Neuronal stem cell (in vitro differentiated cells): ENCODE results near the gene DUSP10.
A peak's percentile ranks its signal among the peaks of the same experiment; 100 is the strongest.

Source experiments
- DNase-seq: peaks from one replicate; pipeline ENCODE4 v3.0.0-alpha.2; 2013; ENCODE audit warnings: low spot score
- H2AFZ ChIP-seq: one replicate; pipeline ENCODE4 v1.6.1; 2013; ENCODE audit warnings: mild to moderate bottlenecking, low read length, inconsistent platforms
- H2AK5ac ChIP-seq: 2 replicates; pipeline ENCODE4 v1.6.1; 2013; ENCODE audit warnings: low read depth, mild to moderate bottlenecking, inconsistent platforms, low read length, moderate library complexity, mixed read lengths
- H2BK120ac ChIP-seq: 2 replicates; pipeline ENCODE4 v1.6.1; 2013; ENCODE audit warnings: low read depth, mild to moderate bottlenecking, inconsistent platforms, low read length, moderate library complexity, mixed read lengths
- H2BK12ac ChIP-seq: one replicate; pipeline ENCODE4 v1.6.1; 2013; ENCODE audit warnings: low read length, inconsistent platforms
- H2BK15ac ChIP-seq: 2 replicates; pipeline ENCODE4 v1.6.1; 2013; ENCODE audit warnings: mild to moderate bottlenecking, low read length, inconsistent platforms, mixed read lengths
- H2BK5ac ChIP-seq: one replicate; pipeline ENCODE4 v1.6.1; 2013; ENCODE audit warnings: inconsistent platforms, mild to moderate bottlenecking, low read length, moderate library complexity
- H3K14ac ChIP-seq: one replicate; pipeline ENCODE4 v1.6.1; 2013; ENCODE audit warnings: low read length, inconsistent platforms
- H3K18ac ChIP-seq: 2 replicates; pipeline ENCODE4 v1.6.1; 2013; ENCODE audit warnings: low read length, inconsistent platforms
- H3K23ac ChIP-seq: 2 replicates; pipeline ENCODE4 v1.6.1; 2013; ENCODE audit warnings: low read depth, mild to moderate bottlenecking, mixed read lengths, low read length, inconsistent platforms; ENCODE audit not compliant: poor library complexity
- H3K27ac ChIP-seq: replicated peaks from 3 replicates; pipeline ENCODE4 v1.5.1; 2013; ENCODE audit warnings: low read length, inconsistent platforms
- H3K27me3 ChIP-seq, 3 experiments: 2 replicates each; pipeline ENCODE4 v1.6.1; 2013; ENCODE audit warnings: low read length in 3 of 3, mild to moderate bottlenecking in 2 of 3, inconsistent platforms in 1 of 3, low read depth in 1 of 3, mixed read lengths in 1 of 3, moderate library complexity in 1 of 3; ENCODE audit not compliant: control insufficient read depth in 3 of 3, insufficient read depth in 3 of 3
- H3K36me3 ChIP-seq, 2 donors: replicated peaks in 1 of 2; 2 replicates each; pipeline ENCODE4 v1.6.1; 2013; ENCODE audit warnings: low read length in 2 of 2; ENCODE audit not compliant: control insufficient read depth in 2 of 2, insufficient read depth in 2 of 2
- H3K4ac ChIP-seq: 2 replicates; pipeline ENCODE4 v1.6.1; 2013; ENCODE audit warnings: inconsistent platforms, mild to moderate bottlenecking, low read length, moderate library complexity
- H3K4me1 ChIP-seq, 2 donors: 1 replicate in 1 of 2; 2 replicates in 1 of 2; pipeline ENCODE4 v1.6.1; 2013; ENCODE audit warnings: low read length in 2 of 2, low read depth in 1 of 2; ENCODE audit not compliant: control insufficient read depth in 2 of 2, insufficient read depth in 1 of 2
- H3K4me2 ChIP-seq: one replicate; pipeline ENCODE4 v1.6.1; 2013; ENCODE audit warnings: mild to moderate bottlenecking, low read length, inconsistent platforms; ENCODE audit not compliant: insufficient read depth, poor library complexity, severe bottlenecking
- H3K4me3 ChIP-seq, 2 donors: 2 replicates each; pipeline ENCODE4 v1.5.1; 2013; ENCODE audit warnings: low read length in 2 of 2, mild to moderate bottlenecking in 2 of 2, inconsistent platforms in 1 of 2, moderate library complexity in 1 of 2
- H3K79me1 ChIP-seq: one replicate; pipeline ENCODE4 v1.6.1; 2013; ENCODE audit warnings: low read depth, mild to moderate bottlenecking, inconsistent platforms, low read length, moderate library complexity
- H3K9ac ChIP-seq: one replicate; pipeline ENCODE4 v1.6.1; 2013; ENCODE audit warnings: mild to moderate bottlenecking, low read depth, low read length, inconsistent platforms; ENCODE audit not compliant: poor library complexity
- H3K9me3 ChIP-seq, 2 donors: replicated peaks in 1 of 2; 2 replicates each; pipeline versions ENCODE3 to v1.6.1; 2013; ENCODE audit warnings: low read length in 2 of 2, mild to moderate bottlenecking in 2 of 2, inconsistent platforms in 1 of 2, low read depth in 1 of 2, mixed read lengths in 1 of 2, moderate library complexity in 1 of 2; ENCODE audit not compliant: control insufficient read depth in 2 of 2, insufficient read depth in 1 of 2
- H4K8ac ChIP-seq: one replicate; pipeline ENCODE4 v1.6.1; 2013; ENCODE audit warnings: low read depth, mild to moderate bottlenecking, inconsistent platforms, low read length, moderate library complexity
- H4K91ac ChIP-seq: one replicate; pipeline ENCODE4 v1.6.1; 2013; ENCODE audit warnings: low read length, low read depth, mild to moderate bottlenecking, inconsistent platforms; ENCODE audit not compliant: poor library complexity
- WGBS, 2 donors: extraction: QIAGEN DNeasy Blood & Tissue Kit; methylation state at CpG; one replicate each; pipeline ENCODE4 v1.1.7; 2013; ENCODE audit warnings: missing lambda C conversion rate in 2 of 2, mixed read lengths in 1 of 2; ENCODE audit not compliant: insufficient read length in 2 of 2, insufficient replicate concordance in 1 of 2; ENCODE audit errors: extremely low coverage in 2 of 2; 5-methylcytosine and 5-hydroxymethylcytosine counted together

Gene DUSP10

GRCh38 chr1:221742555-221743415, 896 bp upstream of the DUSP10 start:
- Histone ChIP-seq H2BK120ac (no peak overlapping the region), H3K4ac (no peak overlapping the region), H3K27me3 (peaks cover 0 to 51% (median 12%) of the 10 kb centered on the region in 3 experiments), H3K18ac (peak overlapping the region; percentile 84), H2BK5ac (no peak overlapping the region), H3K4me3 (peak overlapping the region; percentile 68 to 91), H3K27ac (peak overlapping the region; percentile 49), H2AK5ac (no peak overlapping the region), H3K14ac (no peak overlapping the region), H4K8ac (no peak overlapping the region), H3K36me3 (no peaks in the 10 kb centered on the region), H3K9me3 (no peaks in the 10 kb centered on the region), H4K91ac (no peak overlapping the region), H3K4me2 (peak overlapping the region; percentile 84), H3K79me1 (no peaks in the 10 kb centered on the region), H3K9ac (peak overlapping the region; percentile 79), H3K4me1 (peaks cover 0 to 9% of the 10 kb centered on the region in 2 donors), H2BK15ac (no peak overlapping the region), H3K23ac (peak overlapping the region; percentile 71), H2AFZ (peak overlapping the region; percentile 93), H2BK12ac (no peak overlapping the region)
- peak; percentile 78 for DNase-seq
- WGBS, 2 donors = no CpG with 5 or more reads among the region's 98 CpGs

- WGBS, 2 donors = no CpG with 5 or more reads among the region's 36 CpGs
- H3K27ac ChIP-seq = no peak overlapping the region
- H3K27me3 ChIP-seq = peaks cover 0 to 45% (median 12%) of the 10 kb centered on the region in 3 experiments
- no peak overlapping the region for H3K18ac ChIP-seq
- no peaks in the 10 kb centered on the region for H3K36me3 ChIP-seq
- H3K9ac ChIP-seq = no peak overlapping the region
- no peak overlapping the region for H2BK15ac ChIP-seq
- H4K8ac ChIP-seq = no peak overlapping the region
- peak overlapping the region; percentile 93 for H2AFZ ChIP-seq
- no peak overlapping the region for H2BK12ac ChIP-seq
- H4K91ac ChIP-seq = no peak overlapping the region
- H3K79me1 ChIP-seq = no peaks in the 10 kb centered on the region
- peak overlapping the region; percentile 74 for H3K4me2 ChIP-seq
- H2BK120ac ChIP-seq = no peak overlapping the region
- H3K9me3 ChIP-seq = no peaks in the 10 kb centered on the region
- DNase-seq = peak; percentile 47
- no peak overlapping the region for H3K4ac ChIP-seq
- H3K4me1 ChIP-seq = peaks cover 0 to 9% of the 10 kb centered on the region in 2 donors
- H2BK5ac ChIP-seq = no peak overlapping the region
- no peak overlapping the region for H3K14ac ChIP-seq
- no peak overlapping the region for H3K23ac ChIP-seq
- H2AK5ac ChIP-seq = no peak overlapping the region
- peak overlapping the region; percentile 68 to 98 for H3K4me3 ChIP-seq
These were observed 741 bp downstream of the DUSP10 start for GRCh38 chr1:221740993-221741702.

- Histone ChIP-seq H3K79me1 (no peaks in the 10 kb centered on the region), H3K9me3 (no peaks in the 10 kb centered on the region), H3K23ac (no peak overlapping the region), H2BK120ac (no peak overlapping the region), H2AK5ac (no peak overlapping the region), H2BK15ac (no peak overlapping the region), H2BK12ac (no peak overlapping the region), H3K9ac (no peak overlapping the region), H3K36me3 (no peaks in the 10 kb centered on the region), H4K91ac (no peak overlapping the region), H3K27me3 (peaks cover 0 to 43% (median 12%) of the 10 kb centered on the region in 3 experiments), H2BK5ac (no peak overlapping the region), H3K4ac (no peak overlapping the region), H3K14ac (no peak overlapping the region), H3K27ac (no peak overlapping the region), H3K18ac (no peak overlapping the region), H3K4me3 (peak overlapping the region in 1 of 2 donors; percentile 98), H3K4me1 (peaks cover 0 to 9% of the 10 kb centered on the region in 2 donors), H4K8ac (no peak overlapping the region), H3K4me2 (peak overlapping the region; percentile 74), H2AFZ (peak overlapping the region; percentile 93)
- WGBS, 2 donors = no CpG with 5 or more reads among the region's 11 CpGs
- no peak for DNase-seq
These were observed 1.4 kb downstream of the DUSP10 start for GRCh38 chr1:221740369-221740992.

GRCh38 chr1:221739677-221740025, 2.2 kb downstream of the DUSP10 start:
- WGBS, 2 donors = no CpG with 5 or more reads among the region's 6 CpGs
- no peak overlapping the region for H3K23ac ChIP-seq
- H3K14ac ChIP-seq = no peak overlapping the region
- H2BK120ac ChIP-seq = no peak overlapping the region
- no peaks in the 10 kb centered on the region for H3K79me1 ChIP-seq
- H2AK5ac ChIP-seq = no peak overlapping the region
- H4K8ac ChIP-seq = no peak overlapping the region
- peaks cover 0 to 9% of the 10 kb centered on the region in 2 donors for H3K4me1 ChIP-seq
- H3K27ac ChIP-seq = no peak overlapping the region
- no peak overlapping the region for H2BK5ac ChIP-seq
- H3K4me3 ChIP-seq = no peak overlapping the region
- H2AFZ ChIP-seq = no peak overlapping the region
- no peak overlapping the region for H3K4ac ChIP-seq
- no peak overlapping the region for H3K9ac ChIP-seq
- no peaks in the 10 kb centered on the region for H3K9me3 ChIP-seq
- no peak for DNase-seq
- H3K36me3 ChIP-seq = no peaks in the 10 kb centered on the region
- H3K4me2 ChIP-seq = no peak overlapping the region
- H3K18ac ChIP-seq = no peak overlapping the region
- peaks cover 0 to 39% (median 12%) of the 10 kb centered on the region in 3 experiments for H3K27me3 ChIP-seq
- no peak overlapping the region for H2BK12ac ChIP-seq
- no peak overlapping the region for H2BK15ac ChIP-seq
- no peak overlapping the region for H4K91ac ChIP-seq
